EL (cell line): ENCODE results near the gene HDGFL3.
"Not testable (repeated sequence)": the region's sequence is repeated elsewhere in the genome, so short reads cannot be mapped to it uniquely, and the experiment has no call there.

Experiments used
- DNase-seq: peaks from one replicate; pipeline ENCODE4 v3.0.0-alpha.2; 2016

The HDGFL3 gene

DNA sequence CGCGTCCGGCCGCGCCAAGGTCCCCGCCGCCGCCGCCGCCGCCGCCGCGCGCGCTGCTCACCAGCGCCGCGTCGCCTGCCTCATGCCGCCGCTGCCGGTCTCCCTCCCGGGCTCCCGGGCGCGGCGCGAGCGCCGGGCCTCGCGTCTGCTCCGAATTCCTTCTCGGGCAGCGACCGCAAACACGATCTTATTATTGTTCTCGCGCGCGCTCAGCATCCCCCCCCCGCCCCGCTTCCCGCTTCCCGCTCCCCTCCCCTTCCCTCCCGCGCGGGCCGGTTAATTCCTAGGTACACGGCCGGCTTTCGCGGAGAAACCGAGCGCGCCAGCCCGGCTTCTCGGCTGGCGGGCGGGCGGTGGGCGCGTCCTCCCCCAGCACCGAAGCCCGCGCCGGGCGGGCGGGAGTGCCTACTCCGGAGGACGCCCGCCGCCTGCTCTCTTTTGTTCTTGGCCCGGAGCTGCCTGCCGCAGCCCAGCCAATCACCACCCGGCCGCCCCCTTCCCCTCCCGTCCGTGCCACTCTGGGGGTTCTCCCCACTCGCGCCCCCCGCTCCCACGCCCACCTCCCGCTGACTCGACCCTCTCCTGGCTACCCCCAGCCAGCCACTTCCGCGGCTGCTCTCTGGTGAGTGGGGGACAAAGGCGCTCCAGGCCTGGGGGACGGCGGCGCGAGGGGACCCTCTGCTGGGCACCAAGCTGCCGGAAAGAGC lies at the start of gene HDGFL3:
TSS of gene HDGFL3 (minus strand) at position 164 of the 707 bp plus-strand sequence. CDS start 409 bp downstream, outside the sequence.
- DNase-seq = peak; percentile 66

DNA sequence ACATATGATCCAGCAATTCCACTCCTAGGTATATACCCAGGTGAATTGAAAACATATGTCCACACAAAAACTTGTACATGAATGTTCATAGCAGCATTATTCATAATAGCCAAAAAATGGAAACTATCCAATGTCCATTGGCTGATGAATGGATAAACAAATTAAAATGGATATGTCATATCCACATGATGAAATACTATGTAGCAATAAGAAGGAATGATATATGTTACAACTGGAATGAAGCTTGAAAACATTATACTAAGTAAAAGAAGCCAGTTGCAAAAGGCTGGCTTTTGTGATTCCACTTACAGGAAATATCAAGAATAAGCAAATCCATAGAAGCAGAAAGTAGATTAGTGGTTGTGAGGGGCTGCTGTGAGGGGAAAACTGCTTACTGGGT lies 43.2 kb upstream of the HDGFL3 start:
- no peak for DNase-seq

DNA sequence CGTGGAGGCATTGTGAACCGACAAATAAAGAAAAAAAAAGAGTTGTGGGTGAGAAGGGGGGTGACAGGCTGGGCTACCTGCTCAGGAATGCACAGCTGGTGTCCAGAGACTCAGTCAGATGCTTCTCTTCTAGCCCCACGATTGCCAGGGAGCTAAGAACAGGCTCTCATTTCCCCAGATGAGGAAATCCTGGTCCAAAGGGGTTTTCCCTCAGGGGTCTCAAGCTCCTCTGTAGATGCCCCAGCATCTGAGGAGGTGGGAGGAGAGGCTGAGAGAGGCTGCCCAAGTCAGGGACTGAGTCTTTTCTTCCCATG lies 41.4 kb upstream of the HDGFL3 start:
- no peak for DNase-seq

DNA sequence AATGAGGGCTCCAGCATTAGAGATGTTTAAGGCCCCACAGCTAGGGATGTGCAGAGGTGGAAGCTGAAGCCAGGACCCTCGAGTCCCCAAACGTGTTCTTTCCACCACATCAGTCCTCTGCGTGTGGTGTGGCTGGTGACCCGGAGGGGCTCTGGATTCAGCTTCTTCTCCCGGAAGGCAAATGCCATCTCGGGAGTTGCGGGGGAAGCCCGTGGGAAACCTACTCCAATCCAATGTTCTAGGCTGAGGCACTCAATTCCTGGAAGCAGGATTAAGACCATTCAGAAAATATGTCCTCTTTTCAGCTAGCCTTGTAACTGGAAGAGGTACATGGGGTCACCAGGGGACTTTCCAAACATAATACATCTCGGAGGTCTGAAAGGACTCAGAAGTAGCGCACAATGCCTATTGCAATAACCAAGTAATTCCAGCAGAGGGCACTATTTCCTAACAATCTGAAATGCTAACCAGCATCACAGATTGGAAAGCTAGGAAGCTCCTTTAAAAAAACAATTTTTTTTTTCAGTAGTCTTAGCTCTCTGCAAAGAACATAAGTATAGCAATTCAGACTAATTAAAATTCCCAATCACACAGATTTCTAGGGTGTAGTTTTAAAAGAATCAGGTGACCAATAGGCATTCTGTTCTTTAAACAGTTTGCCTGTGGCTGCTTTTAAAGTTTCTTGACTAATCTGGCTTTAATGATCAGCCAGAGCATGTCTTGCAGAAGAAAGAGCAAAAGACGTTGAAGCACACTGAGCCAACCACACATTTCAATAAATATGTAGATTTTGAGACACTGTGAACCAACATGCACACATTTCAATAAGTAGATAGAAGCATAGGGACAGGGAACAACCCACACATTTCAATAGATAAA lies 40.8 kb upstream of the HDGFL3 start:
- DNase-seq = peak; percentile 68

DNA sequence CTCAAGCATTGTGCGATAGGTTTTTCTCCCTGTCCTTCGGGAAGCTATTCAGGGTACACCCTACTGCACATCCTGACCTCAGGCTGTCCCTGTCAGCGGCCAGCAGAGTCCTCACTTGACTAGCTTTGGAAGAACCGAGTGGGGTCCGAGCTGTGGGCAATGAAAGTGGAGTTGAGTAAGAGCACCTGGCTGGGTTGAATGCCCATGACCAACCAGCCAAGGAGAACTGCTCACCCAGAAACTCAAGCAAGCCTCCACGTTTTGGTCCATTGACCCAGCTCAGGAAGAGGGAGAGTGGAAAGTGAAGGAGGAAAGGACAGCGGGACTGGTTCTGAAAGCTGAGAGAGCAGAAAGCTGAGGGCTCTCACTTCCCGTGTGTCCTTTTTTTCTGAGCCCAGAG lies 36.0 kb upstream of the HDGFL3 start:
- DNase-seq = no peak

DNA sequence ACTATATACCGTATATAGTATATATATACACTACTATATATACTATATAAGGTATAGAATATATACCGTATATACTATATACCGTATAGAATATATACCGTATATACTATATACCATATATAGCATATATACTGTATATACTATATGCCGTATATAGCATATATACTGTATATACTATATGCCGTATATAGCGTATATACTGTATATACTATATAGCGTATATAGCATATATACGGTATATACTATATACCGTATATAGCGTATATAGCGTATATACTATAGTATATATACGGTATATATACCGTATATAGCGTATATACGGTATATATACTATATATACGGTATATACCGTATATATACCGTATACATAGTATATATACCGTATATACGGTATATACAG lies 22.6 kb upstream of the HDGFL3 start:
- DNase-seq = no peak

DNA sequence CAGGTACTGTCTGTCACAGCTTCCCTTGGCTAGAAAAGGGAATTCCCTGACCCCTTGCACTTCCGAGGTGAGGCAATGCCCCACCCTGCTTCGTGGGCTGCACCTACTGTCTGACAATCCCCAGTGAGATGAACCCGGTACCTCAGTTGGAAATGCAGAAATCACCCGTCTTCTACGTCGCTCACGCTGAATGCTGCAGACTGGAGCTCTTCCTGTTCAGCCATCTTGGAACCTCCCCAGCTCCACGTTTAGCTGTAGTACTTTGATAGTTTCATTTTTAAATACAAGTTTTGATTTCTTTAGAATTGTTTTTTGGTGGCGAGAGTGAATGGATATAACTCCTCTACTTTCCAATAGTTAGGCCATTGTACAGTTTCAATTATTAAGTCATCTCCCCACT lies 17.8 kb upstream of the HDGFL3 start:
- no peak for DNase-seq

DNA sequence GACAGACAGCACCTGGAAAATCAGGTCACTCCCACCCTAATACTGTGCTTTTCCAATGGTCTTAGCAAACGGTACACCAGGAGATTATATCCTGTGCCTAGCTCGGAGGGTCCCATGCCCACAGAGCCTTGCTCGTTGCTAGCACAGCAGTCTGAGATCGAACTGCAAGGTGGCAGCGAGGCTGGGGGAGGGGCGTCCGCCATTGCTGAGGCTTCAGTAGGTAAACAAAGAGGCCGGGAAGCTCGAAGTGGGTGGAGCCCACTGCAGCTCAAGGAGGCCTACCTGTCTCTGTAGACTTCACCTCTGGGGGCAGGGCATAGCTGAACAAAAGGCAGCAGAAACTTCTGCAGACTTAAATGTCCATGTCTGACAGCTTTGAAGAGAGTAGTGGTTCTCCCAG lies 14.2 kb upstream of the HDGFL3 start:
- not testable (repeated sequence) for DNase-seq

DNA sequence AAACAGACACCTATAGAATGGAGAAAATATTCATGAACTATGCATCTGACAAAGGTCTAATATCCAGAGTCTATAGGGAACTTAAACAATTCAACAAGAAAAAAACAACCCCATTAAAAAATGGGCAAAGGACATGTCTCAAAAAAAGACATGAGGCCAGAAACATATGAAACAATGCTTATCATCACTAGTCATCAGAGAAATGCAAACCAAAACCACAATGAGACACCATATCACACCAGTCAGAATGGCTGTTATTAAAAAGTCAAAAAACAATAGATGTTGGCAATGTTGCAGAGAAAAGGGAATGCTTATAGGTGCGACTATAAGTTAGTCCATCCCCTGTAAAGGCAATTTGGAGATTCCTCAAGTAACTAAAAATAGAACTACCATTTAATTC lies 11.4 kb upstream of the HDGFL3 start:
- no peak for DNase-seq

DNA sequence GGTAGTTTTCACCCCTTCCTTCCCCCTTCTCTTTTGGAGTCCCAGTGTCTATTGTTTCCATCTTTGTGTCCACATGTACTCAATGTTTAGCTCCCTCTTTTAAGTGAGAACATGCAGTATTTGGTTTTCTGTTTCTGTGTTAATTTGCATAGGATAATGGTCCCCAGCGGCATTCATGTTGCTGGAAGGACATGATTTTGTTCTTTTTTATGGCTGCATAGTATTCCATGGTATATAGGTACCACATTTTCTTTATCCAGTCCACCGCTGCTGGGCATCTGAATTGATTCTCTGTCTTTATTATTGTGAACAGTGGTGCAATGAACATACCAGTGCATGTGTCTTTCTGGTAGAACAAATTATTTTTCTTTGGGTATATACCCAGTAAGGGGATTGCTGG lies 7.7 kb upstream of the HDGFL3 start:
- no peak for DNase-seq

DNA sequence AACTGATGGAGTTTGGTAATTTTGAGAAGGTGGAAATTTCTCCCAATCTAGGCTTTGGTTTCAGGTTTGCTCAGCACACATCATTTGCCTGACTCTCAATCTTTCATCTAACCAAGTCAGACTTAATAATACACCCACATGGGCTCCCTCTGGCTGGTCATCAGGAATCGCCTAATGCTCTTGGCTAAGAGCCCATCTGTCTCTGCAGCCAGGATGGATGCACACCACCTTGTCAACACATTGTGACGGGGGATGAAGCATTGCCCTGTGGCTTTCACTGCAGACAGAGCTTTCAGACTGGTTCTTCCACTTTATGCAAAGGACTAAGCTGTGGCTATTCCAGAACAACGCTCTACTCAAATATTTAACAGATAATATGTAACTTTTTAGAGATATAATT lies 3.0 kb upstream of the HDGFL3 start:
- DNase-seq = peak; percentile 16

DNA sequence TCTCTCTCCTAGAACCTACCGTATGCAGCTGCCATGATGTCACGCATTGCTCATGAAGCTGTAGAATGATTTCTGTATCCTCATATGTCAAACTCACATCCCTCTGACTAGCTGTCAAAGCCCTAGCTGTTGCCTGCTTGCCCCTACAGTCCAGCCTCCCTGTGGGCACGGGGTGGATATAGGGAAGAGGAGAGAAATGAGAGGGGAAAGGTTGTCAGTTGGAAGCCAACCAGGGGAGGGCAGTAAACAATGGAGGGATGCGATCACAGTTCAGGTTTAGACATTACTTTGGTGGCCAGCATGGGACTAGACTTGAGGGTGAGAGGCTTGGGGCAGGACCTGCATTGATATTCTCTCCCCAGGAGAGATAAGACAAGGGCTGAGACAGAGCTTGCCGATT lies 1.7 kb upstream of the HDGFL3 start:
- no peak for DNase-seq

DNA sequence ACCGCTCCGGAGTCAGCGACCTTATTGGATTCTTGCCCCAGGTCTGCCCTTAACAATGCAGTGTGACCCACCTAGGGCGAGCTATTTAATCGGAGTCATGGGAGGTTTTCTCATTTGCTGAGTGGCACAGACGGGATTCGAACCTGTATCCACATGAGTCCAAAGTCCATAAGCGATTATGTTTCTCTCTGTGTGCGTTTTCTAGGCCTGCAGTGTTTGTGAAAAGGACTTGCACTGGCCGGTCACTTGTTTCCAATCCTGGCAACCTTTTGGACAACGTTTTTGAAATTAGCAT lies 691 bp upstream of the HDGFL3 start:
- peak; percentile 31 for DNase-seq

DNA sequence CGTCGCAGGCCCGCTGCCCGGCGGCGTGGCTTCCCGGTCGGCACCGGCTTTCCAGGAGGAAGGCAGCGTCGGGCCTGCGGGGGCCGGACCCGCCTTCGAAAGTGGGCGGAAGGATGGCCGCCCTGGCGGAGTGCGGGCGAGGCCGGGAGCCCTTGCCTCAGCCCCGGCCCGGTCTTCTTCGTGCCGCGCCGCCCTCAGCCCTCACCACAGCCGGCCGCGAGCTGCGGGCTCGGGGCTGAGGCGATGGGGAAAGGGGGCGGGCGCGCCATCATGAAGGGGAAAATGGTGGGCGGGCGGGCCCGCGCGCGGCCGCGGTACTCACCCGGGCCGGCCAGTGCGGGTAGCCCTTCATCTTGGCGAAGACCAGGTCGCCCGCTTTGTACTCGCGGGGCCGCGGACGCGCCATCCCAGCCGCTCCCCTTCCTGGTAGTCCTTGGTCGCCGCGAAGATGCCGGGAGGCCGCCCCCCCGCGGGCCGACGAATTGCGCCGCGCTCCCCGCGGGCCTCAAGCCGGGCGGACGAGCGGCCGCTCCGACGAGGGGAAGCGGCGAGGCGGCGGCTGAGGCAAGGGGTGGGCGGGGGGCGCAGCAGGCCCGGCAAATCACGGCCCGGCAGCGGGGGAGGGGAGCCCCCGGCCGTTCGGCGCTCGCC lies 489 bp downstream of the HDGFL3 start:
- peak; percentile 45 for DNase-seq

DNA sequence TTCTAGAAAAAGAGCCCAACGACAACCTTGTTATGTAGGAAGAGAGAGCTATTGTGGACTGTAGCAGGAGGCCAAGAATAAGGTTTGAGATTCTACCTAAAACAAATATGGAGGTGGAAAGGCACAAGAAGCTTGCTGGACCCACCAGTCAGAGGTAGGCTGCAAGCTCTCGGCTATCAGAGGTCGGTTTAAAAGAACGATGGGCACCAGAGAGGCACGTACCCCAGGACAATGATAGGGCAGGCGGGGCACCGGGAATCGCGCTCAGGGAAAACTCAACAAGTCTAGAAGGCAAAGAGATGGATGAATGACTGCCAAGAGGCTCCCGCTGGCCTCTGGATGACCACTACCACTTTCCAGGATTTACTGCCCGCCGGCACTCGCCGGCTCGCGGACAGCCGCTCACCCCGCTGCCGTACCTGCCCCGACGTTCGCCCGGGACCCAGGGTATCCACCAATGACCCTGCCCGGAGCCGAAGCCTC lies 1.1 kb downstream of the HDGFL3 start:
- peak; percentile 20 for DNase-seq

DNA sequence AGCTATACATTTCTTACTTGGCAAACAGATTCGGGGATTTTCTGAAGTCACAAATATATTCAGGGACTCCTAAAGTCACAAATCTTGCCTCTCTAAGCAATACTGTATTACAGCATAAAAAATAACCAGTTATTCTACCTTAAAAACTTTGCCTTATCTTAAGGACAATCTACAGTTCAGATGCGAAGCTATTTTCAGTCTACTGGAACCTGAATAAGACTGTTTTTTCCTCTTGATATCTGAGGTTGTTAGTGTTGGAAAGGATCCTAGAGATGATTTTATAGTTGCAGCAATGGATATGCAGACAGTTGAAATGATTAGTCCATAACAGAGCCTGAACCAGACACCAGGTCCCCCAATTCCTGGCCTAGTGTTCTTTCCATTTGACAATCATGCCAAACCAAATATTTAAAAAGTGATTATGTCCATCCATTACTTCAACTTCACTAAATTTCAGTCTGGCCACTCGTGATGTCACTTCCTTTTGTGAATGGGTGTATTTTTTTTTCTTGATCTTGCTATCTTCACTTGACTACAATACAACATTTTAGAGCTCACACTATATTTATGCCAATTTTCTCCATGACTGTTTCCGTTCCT lies 1.8 kb downstream of the HDGFL3 start:
- DNase-seq = peak; percentile 45

DNA sequence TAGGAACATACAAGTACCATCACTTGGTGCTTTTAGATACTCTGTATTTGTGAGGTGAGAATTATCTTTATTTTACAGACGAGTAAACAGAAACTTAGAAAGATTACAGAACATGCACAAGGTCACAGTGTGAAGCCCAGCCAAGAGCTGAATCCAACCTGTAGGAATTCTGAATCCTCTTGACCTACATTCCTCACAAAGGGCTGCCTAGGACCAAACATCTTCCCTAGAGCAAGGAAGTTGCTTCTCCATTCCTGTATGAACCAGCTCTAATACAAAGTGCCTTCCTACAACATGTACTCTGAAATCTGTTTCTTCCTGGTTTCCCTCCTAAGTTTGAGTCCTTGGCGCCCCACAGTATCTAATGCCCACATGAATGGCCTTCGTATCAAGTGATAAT lies 2.9 kb downstream of the HDGFL3 start:
- no peak for DNase-seq

DNA sequence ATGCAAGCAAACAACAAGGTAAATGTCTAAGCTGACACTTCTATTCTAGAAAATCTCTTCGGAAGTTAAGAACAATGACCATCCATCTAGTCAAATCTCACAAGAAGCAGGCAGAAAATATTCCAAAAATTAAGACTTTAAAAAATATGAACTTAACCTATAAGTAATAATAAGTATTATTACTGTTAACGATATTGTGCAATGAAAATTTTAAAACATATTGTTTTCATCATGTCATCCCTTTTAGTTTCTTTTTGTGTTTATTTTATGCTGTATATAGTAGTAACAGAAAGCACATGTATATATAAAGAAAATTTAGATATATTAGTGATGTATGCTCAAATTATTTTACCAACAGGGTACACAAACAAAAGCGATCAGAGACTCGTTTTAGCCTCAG lies 4.1 kb downstream of the HDGFL3 start:
- DNase-seq = no peak

DNA sequence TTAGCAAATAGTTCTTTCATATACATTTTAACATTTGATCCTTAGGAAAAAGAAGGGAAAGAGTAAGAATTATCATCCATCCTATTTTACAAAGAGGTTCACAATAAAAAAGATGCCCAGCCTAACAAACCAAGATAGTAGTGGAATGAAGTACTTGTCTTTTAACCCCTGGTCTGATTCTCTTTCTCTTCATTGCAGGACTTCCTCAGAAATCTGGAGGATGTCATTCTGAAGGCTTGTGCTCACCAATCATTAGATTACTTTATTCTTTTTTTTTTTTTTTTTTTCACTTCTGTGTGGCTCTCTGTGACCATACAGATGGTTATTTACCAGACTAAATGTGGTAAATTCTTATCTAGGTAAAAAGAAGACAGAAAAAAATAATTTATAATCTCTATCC lies 7.0 kb downstream of the HDGFL3 start:
- peak; percentile 32 for DNase-seq

DNA sequence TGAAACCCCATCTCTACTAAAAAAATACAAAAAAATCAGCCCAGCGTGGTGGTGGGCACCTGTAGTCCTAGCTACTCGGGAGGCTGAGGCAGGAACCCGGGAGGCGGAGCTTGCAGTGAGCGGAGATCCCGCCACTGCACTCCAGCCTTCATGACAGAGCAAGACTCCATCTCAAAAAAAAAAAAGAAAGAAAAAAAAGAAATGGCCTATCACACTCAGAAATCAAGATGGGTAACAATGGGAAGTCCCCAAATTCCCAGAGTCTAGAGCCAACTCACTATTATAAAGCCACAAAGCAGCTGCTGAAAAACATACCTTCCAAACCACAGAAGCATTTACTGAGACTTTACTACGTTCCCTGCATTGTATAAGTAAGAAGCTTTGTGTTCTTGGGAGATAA lies 7.5 kb downstream of the HDGFL3 start:
- DNase-seq = peak; percentile 70

DNA sequence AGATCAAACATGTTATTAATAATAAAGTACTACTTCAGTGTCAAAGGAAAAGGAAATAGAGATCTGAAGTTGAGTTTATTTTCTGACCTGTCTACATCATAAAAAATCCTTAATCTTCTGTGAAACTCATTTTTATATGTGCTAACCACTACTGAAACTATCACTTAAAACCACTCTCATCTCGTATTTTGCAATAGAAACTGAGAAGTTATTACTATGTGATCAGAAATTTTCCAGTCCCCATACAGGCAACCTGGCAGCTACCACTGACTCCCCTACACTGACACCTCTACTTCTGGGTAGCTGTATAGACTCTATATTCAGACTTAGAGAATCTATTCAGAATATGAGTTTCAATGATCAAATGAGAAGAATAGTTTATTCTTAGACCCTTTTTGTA lies 8.3 kb downstream of the HDGFL3 start:
- DNase-seq = no peak

DNA sequence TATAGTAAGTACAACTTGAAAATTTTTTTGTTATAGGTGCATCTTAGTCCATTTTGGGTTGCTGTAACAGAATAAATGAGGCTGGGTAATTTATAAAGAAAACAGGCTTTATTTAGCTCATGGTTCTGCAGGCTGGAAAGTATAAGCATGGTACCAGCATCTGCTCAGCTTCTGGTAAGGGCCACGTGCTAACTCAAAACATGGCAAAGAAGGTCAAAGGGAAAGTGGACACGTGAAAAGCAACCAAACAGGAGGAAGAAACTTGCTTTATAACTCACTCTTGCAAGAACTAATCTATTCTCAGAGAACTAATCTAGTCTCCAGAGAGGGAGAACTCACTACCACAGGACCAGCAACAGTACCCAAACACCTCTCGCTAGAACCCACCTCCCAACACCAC lies 9.1 kb downstream of the HDGFL3 start:
- DNase-seq = no peak

DNA sequence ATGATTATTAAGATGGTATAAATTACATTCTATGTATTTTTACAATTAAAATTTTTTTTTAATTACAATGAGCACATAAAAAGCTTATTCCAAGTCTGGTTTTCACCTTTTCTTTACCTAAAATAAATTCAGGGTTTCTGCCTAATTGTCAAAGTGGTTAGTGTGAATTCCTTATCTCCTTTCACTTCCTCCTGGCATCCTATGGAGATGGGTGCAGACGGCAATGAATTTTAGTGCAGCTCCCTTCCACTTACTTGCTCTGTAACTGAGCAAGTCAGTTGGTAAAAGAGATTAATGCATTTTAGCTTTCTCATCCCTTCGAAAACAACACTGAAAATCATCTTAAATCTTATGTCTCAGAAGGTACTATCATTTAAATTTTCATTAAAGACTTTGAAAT lies 13.1 kb downstream of the HDGFL3 start:
- no peak for DNase-seq

DNA sequence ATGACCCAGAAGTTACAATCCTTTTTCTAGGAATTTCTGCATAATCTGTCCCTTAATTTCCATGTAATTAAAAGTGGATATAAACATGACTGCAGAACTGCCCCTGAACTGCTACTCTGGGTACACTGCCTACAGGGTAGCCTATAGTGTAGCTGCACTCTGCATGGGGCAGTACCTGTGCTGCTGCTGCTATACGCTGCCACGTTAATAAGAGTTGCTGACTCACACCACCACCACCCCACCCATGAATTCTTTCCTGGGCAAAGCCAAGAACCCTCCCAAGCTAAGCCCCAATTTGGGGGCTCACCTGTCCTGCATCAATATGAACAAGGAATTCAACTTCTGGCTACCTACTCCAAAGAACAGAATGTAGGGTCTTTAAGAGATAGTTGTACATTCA lies 13.9 kb downstream of the HDGFL3 start:
- no peak for DNase-seq
